ENCODE measurements around the gene TENM4.

Gene TENM4

GRCh38 chr11:79081471-79082031 is 359.3 kb downstream of the TENM4 start:
- DNase-seq = no peak

GRCh38 chr11:79080551-79080950 is 360.3 kb downstream of the TENM4 start:
- DNase-seq = no peak

GRCh38 chr11:79078999-79079398 is 361.8 kb downstream of the TENM4 start:
- DNase-seq = no peak

DNA sequence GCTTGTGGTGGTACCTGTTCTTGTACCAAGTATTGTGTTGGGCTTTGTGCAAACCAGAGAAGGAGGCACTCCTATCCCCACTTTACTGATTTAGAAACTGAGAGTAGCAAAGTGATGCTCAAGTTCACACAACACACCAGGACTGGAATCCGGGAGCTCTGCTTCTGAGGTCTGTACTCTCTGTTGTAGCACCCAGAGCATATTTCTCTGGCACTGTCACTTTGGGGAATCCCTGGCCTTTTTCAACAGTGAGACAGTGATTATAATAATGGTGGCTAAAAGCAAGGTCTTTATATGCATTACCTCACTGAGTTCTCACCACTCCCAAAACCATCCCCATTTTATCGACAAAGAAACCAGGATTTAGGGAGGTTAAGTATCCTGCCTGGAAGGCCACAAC is 362.4 kb downstream of the TENM4 start:
- no peak for DNase-seq

GRCh38 chr11:79077702-79078330 is 363.0 kb downstream of the TENM4 start:
- no peak for DNase-seq

DNA sequence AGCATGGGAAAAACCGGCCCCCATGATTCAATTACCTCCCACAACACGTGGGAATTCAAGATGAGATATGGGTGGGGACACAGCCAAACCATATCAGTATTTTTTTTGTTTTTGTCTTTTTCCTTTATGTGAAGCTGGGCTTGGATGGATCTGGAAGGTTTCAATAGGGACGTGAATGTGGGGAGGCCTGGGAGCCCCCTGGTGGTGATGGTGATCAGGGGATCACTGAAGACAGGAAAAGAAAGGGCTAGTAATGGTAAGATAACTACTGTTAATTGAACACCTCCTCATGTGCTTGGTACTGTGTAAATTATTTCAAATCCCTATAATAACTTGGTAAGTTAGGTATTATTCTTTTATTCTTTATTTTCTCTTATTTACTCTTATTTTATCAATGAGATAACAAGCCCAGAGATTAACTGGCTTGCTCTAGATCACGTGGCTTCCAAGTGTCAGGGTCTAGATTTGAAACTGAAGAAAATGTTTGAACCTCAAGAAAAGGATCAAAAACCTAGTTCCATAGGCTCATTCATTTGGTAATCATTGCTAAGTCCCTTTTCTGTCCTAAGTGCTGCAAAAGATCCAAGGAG is 364.2 kb downstream of the TENM4 start:
- no peak for DNase-seq

DNA sequence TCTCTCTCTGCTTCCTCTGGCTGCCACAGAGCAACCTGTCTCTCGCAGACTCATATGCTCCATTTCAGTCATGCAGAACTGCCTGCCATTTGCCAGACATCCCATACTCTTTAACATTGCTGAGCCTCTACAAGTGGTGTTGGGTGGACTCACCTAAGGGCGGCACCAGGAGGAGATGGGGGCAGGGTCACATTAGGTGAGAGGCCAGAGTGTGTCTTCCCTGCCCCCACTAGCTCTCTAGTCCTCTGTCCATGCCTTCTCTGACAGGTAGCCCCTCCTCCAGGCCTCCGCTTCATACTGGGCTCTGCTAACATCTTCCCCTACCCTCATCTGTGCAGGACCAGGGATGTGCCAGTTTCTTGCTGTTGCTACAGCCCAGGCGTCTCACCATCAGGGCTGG is 366.3 kb downstream of the TENM4 start:
- DNase-seq = no peak

GRCh38 chr11:79071190-79071589 is 369.6 kb downstream of the TENM4 start:
- no peak for DNase-seq

DNA sequence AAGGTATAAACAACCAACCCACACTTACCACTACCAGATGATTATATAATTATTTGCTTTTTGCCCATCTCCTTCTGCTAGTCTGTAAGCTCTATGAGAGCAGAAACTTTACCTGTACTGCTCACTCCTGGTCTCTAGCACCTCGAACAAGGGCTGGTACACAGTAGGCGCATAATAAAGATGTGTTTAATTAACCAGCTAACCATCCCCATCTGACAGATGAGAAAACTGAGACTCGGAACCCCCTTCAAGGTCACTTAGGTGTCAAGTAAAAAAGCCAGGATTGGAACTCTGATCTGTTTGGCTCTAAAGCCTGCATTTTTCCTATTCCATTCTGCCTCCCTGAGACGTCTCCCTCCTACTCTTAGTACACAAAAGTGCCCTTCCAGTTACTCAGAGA is 370.3 kb downstream of the TENM4 start:
- no peak for DNase-seq

DNA sequence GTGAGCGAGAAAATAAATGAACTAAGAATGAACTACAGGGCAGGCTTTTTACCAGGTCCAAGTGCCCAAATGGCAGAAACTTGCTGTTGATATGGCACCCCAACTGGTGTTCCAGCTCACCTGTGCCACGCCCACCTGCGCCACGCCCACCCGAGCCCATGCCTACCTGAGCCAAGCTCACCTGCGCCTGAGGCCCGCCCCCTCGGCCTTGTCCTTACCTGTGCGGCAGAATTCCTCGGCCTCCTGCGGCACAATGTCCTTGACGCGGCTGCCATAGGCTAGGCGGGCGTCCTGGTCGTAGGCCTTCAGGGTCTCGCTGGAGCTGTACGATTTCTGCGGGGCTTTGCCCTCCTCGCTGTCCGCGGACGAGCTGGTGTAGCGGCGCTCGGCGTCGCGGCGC is 371.3 kb downstream of the TENM4 start:
- no peak for DNase-seq

DNA sequence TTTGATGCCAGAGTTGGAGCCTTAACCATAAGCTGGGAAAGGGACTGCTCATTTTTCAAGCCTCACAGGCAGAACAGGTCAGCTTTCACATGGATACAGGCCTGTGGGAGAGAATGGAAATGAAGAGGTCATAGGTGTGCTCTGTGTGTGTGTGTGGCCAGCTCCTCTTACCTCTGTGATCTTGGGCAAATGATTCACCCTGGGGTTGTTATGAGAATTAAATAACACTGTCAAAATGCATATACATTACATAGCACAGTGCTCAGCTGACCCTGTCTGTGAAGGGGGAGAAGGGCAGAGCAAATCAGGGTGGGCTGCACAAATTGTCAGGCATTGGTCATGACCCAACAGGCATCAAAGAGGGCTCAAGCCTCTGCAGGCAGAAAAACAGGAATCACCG is 372.5 kb downstream of the TENM4 start:
- DNase-seq = no peak

- DNase-seq = no peak
Measured at GRCh38 chr11:79067352-79067679, 373.5 kb downstream of the TENM4 start.

DNA sequence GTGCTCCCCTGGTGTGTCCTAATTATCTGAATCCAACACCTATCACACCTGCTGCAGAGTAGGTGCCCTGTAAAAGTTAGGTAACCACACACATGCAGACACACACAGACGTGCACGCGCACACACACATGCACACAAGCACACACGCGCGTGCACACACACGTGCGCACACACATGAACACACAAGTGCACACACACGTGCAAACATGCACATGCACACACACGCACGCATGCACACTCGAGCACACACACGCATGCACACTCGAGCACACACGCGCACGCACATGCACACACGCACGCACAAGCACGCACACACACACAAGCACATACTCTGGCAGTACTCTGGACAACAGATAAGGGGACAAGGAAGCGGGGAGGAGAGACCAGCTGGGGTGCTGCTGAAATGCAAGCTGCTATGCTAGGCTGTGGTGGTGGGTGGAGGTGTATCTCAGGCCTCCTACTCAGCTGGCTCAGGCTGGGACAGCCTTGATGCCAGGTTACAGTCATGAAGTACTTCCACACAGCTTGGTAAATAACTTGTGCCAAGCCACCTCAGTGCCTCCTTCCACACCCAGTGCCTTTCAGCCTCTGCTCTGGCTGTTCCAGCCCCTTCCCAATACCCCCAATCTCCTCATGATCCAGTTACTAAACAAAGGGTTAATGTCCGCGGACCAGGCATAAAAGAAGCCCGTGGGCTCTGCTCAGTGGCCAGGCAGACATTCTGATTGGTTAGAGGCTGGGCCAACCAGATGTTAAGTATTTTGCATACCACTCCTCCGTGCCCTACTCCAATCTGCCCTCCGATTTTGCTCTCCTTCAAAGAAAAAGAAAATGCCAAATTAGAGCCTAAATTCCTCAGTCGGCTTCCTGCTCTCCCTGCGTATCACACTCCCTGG is 374.1 kb downstream of the TENM4 start:
- no peak for DNase-seq

DNA sequence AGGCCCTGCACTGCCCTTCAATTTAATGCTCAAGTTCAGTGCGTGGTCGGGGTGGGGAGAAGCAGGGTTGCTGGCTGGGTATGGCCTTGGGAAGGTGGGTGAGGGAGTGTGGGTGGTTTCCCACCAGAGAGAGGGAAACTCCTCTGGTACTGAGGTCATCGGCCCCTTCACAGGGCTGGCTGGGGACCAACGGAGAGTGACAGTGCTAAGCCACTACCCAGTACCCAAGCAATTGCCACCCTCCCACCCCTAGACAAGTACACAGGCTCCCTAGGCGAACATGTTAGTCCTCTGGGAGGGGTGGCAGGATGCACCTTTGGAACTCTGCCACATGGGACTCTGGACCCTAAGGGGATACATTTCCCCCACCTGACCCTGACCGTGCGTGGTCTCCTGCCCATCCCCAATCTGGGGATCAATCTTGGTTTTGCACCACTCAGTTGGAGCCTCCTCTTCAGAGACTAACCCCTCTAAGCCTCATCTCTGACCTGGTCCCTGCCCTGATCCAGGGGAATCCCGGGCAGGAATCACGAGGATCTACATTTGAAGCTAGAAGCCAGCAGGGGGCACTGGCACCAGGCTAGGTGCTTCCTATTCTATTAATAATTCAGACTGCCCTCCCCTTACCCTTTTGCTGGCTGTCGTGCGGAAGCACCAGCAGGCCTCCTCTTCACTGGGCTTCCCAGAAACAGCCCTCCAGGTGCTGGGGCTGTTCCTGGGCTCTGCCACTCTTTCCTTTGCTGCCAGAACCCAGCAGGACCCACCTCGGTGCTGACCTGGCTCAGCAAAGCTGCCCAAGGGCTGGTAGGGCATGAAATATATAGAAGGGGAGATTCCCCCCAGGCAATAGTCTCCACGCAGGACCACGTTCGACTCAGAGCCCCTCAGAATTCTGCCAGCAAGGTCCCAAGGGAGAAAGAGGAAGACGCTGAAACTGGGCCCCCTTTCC is 377.7 kb downstream of the TENM4 start:
- no peak for DNase-seq

DNA sequence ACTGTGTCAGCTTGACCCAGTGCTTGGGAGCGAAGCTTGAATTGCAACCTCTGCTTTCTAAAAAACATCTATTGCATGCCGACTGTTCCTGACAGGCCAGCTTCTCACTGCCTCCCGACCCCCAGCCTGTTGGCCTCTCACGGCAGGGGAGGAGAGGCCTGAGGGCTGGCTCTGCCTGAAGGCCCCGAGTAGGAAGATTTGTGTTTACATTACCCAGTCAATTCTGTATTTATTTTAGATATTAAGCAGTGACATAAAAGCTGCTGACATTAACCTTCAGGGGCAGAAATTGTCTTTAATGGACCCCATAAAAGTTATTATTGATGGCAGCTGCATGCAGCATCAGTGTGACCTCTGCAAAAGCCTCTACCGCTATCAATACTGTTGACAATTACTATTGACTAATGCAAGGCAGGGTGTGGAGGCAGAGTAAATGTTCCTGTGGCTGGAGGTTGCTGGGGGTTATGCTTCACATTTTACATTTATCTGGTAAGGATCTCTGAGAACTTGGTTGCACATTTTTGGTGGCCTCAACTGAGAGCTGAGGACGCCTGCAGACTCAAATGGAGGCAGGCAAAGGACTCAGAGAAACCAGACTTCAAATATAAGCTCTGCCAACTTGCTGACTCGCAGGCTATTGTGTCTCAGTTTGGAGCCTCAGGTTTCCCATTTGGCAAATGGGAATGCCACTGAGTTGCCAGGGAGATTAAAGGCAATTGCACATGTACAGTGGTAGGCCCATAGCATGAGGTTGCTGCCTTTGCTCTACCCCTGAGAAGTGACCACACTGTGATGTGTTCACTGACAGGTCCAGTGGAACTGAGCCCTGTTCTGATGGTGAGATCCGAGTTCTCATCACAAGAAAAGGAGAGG is 380.5 kb downstream of the TENM4 start:
- DNase-seq = no peak

GRCh38 chr11:79059141-79059540 is 381.7 kb downstream of the TENM4 start:
- DNase-seq = no peak

DNA sequence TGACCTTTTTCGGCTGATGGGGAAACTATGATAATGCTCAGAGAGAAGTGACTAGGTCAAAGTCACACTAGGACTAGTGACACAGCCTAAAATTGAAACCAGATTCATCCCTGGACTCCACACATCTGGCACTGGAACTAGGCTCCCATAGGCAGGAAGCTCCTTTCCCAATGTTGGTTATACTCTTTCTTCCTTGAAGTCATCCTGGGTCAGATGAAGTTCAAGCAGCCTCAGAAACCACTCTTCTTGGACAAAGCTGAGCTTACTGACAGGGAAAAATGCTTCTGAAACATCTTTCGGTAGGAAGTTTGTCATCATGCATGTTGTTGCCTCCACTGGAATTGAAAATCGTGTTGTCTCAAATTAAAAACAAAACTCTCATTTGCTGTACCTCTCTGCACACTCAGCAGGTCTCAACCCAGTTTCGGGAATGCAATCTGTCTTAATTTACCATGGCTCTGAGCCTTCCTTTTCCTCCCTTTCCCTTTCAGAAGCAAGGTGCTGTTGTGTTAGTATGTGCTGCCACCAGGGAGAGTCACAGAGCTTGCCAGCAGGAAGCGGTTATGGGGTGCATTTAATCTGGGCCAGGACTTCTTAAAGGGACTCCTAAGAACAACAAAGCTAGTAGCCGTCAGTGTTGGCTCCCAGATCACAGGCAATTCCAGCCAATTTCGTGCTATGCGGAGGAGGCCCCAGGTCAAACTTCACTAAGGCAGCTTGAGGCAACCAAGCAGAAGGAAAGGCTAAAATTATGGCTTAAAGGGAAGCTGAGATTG is 384.8 kb downstream of the TENM4 start:
- DNase-seq = no peak

DNA sequence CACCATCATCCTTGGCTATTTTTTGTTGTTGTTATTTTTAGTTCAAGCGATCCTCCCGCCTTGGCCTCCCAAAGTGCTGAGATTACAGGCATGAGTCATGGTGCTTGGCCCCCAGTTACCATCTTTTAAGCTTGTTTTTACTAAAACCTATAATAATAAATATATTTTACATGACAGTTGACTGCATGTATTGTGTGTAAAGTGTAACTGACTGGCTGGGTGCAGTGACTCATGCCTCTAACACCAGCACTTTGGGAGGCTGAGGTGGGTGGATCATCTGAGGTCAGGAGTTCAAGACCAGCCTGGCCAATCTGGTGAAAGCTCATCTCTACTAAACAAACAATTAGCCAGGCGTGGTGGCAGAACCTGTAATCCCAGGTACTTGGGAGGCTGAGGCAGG is 386.2 kb downstream of the TENM4 start:
- no peak for DNase-seq

- no peak for DNase-seq
Measured at GRCh38 chr11:79052544-79052943, 388.3 kb downstream of the TENM4 start.

DNA sequence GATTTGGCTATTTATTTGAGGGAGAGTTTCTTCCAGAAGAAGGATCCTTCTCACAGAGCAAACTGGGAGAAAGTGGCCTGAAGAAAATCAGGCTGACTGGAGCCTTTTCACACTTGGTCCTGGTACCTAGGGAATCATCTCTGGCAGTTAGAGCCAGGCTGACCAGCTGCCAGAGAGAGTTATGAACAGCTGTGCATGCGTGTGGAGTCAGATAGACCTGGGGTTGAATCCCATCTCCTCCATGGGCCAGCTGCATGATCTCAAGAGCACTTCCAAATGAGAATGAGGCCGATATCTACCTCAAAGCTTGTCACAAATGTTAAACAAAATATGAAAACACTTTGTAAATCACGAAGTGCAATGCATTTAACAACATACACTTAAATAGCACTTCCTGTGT is 390.0 kb downstream of the TENM4 start:
- no peak for DNase-seq

Data from right kidney (tissue), 1 donor.